ENCODE measurements around the gene EMC7.
A peak's percentile ranks its signal among the peaks of the same experiment; 100 is the strongest.

Gene EMC7

GRCh38 chr15:34046471-34047145 lies 55.1 kb downstream of the EMC7 start:
- TF ChIP-seq ZBTB7A (IDR thresholded peaks at IDR 0.05; ENCODE audit: low read depth) (no peak), RAD21 (IDR thresholded peaks at IDR 0.05; ENCODE audit: low read depth) (no peak), TEAD4 (IDR thresholded peaks at IDR 0.05) (no peak), CEBPB (IDR thresholded peaks at IDR 0.05) (no peak), REST (IDR thresholded peaks at IDR 0.05; ENCODE audit: low read depth) (no peak), FOXM1 (IDR thresholded peaks at IDR 0.05; ENCODE audit: borderline replicate concordance, low read depth) (no peak), USF1 (IDR thresholded peaks at IDR 0.05) (no peak), MAX (IDR thresholded peaks at IDR 0.05) (no peak)

- TF ChIP-seq TCF12 (IDR thresholded peaks at IDR 0.05; ENCODE audit: low read depth) (no peak), EP300 (IDR thresholded peaks at IDR 0.05; ENCODE audit: borderline replicate concordance) (no peak), MAX (IDR thresholded peaks at IDR 0.05) (no peak), TAF1 (IDR thresholded peaks at IDR 0.05; ENCODE audit: low read depth) (no peak), YY1 (IDR thresholded peaks at IDR 0.05; ENCODE audit: low read depth) (no peak), EGR1 (IDR thresholded peaks at IDR 0.05) (no peak), ZBTB7A (IDR thresholded peaks at IDR 0.05; ENCODE audit: low read depth) (no peak)
These were observed 57.8 kb downstream of the EMC7 start for GRCh38 chr15:34043813-34044212.

GRCh38 chr15:34043391-34043790 lies 58.3 kb downstream of the EMC7 start:
- no peak for TF ChIP-seq ZBTB7A (IDR thresholded peaks at IDR 0.05; ENCODE audit: low read depth)
- no peak for TF ChIP-seq CREB1 (IDR thresholded peaks at IDR 0.05; ENCODE audit: low read depth)
- TF ChIP-seq TAF1 (IDR thresholded peaks at IDR 0.05; ENCODE audit: low read depth), result no peak
- TF ChIP-seq TEAD4 (IDR thresholded peaks at IDR 0.05), result no peak
- no peak for TF ChIP-seq TCF12 (IDR thresholded peaks at IDR 0.05; ENCODE audit: low read depth)
- TF ChIP-seq FOXM1 (IDR thresholded peaks at IDR 0.05; ENCODE audit: borderline replicate concordance, low read depth), result no peak

GRCh38 chr15:34039790-34040113 lies 61.9 kb downstream of the EMC7 start:
- TF ChIP-seq NFIC (IDR thresholded peaks at IDR 0.05) (no peak), RAD21 (IDR thresholded peaks at IDR 0.05; ENCODE audit: low read depth) (no peak), USF1 (IDR thresholded peaks at IDR 0.05) (no peak), EP300 (IDR thresholded peaks at IDR 0.05; ENCODE audit: borderline replicate concordance) (no peak)

DNA sequence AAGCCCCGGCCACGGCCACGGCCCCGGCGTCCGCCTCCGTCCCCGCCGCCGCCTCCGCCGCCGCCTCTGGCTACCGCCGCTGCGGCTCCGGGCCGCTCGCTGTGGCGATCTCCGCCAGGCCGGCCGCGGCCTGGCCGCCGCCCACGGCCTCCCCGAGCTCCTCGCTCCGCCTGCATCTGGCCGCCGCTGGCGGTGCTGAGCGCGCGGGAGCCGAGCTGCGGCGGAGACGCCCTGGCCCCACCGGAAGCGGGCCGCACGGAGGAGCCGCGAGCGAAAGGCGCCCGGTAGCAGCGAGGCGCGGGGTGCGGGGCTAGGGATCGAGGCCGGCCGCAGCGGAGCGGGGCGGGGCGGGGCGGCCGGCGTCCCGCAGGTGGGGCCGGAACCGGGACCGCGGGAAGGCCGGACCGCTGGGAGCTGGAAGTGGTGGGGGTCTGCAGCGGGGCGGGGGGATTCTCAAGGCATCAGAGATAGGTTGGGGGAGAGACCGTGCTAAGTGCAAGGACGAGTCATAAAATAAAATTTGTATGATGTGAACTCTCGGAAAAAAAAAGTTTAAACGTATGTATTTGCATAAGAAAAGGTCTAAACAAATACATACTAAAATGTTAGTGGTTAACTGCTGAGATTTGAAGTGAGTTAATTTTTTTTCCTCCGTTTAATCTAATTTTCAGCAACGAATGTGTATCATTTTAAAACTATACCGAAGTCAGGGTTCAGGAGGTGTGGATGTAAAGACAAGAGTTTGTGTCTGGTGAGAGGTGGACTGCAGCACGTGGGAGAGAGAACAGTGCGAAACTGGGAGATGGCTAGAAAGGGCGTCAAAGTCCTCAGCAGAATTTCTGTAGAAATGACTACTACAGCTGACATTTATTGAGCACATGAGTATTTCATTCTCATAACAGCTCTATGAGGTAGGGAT lies 62.5 kb downstream of the EMC7 start, which contains the start of gene AVEN:
AVEN (minus strand) TSS at position 334 of the 919 bp plus-strand sequence; CDS start at position 176, 158 bp downstream.
- peak; percentile 67; the same call in 1 of the 2 replicates for TF ChIP-seq ZBTB7A (IDR thresholded peaks at IDR 0.05; ENCODE audit: low read depth)
- TF ChIP-seq YY1 (IDR thresholded peaks at IDR 0.05; ENCODE audit: low read depth), result no peak
- no peak for TF ChIP-seq RAD21 (IDR thresholded peaks at IDR 0.05; ENCODE audit: low read depth)
- TF ChIP-seq CEBPB (IDR thresholded peaks at IDR 0.05), result no peak

- TF ChIP-seq RAD21 (IDR thresholded peaks at IDR 0.05; ENCODE audit: low read depth) (no peak), EGR1 (IDR thresholded peaks at IDR 0.05) (no peak), REST (IDR thresholded peaks at IDR 0.05; ENCODE audit: low read depth) (no peak), ZBTB7A (IDR thresholded peaks at IDR 0.05; ENCODE audit: low read depth) (no peak), MAX (IDR thresholded peaks at IDR 0.05) (peak; percentile 84), USF1 (IDR thresholded peaks at IDR 0.05) (no peak), TEAD4 (IDR thresholded peaks at IDR 0.05) (no peak), YY1 (IDR thresholded peaks at IDR 0.05; ENCODE audit: low read depth) (0 out of 2 replicates have a peak, but pooled peaks have one; percentile 23)
These were observed 63.4 kb downstream of the EMC7 start for GRCh38 chr15:34038023-34038870.

All from Ishikawa (cell line).